ENCODE measurements around the gene LPCAT1. TPM values are rescaled to one million over a fixed set of nuclear protein-coding genes. Genes with fewer than 3 reads are reported as not detected.

LPCAT1 gene
- total RNA-seq, 1 donor from 2014 or later: 25.3 TPM

- no peak for DNase-seq (ENCODE audit: low read depth)
- H3K36me3 ChIP-seq (ENCODE audit: control insufficient read depth, insufficient read depth, low read length): no peaks in the 10 kb centered on the region
- no peak for FAIRE-seq
These were observed 93.5 kb downstream of the LPCAT1 start for GRCh38 chr5:1430121-1430795.

DNA sequence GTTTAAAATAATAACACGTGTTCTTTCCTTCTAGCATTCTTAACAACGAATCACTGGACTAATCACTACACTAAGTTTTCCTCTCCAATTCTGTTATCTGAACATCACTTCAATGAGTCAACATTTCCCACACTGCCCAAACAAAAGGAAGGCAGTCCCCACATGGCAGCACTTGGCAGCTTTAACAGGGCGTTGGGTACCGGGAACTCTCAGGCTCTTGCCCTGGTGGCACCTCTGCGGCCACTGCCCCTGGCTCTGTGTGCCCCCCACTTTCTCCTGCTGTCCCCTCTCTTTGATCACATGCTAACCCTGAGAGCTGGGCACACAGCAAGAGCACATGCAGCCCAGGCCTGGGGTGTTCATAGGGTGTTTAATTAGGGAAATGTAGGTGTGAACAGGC, 94.3 kb downstream of the LPCAT1 start:
- TF ChIP-seq, protein P1, sequence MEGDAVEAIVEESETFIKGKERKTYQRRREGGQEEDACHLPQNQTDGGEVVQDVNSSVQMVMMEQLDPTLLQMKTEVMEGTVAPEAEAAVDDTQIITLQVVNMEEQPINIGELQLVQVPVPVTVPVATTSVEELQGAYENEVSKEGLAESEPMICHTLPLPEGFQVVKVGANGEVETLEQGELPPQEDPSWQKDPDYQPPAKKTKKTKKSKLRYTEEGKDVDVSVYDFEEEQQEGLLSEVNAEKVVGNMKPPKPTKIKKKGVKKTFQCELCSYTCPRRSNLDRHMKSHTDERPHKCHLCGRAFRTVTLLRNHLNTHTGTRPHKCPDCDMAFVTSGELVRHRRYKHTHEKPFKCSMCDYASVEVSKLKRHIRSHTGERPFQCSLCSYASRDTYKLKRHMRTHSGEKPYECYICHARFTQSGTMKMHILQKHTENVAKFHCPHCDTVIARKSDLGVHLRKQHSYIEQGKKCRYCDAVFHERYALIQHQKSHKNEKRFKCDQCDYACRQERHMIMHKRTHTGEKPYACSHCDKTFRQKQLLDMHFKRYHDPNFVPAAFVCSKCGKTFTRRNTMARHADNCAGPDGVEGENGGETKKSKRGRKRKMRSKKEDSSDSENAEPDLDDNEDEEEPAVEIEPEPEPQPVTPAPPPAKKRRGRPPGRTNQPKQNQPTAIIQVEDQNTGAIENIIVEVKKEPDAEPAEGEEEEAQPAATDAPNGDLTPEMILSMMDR (IDR thresholded peaks at IDR 0.05; ENCODE audit: insufficient read depth, low read length, severe bottlenecking): no peak
- Histone ChIP-seq H3K4me3 (ENCODE audit: low read depth, low read length) (no peak overlapping the region), H3K36me3 (ENCODE audit: control insufficient read depth, insufficient read depth, low read length) (no peaks in the 10 kb centered on the region), H3K27me3 (ENCODE audit: control insufficient read depth, insufficient read depth, low read length) (no peaks in the 10 kb centered on the region)
- DNase-seq (ENCODE audit: low read depth) (no peak), FAIRE-seq (no peak)

More at GRCh38 chr5:1430121-1430795, 93.5 kb downstream of the LPCAT1 start:
- no peaks in the 10 kb centered on the region for H3K27me3 ChIP-seq (ENCODE audit: control insufficient read depth, insufficient read depth, low read length)
- TF ChIP-seq, protein P1 (IDR thresholded peaks at IDR 0.05; ENCODE audit: insufficient read depth, low read length, severe bottlenecking): no peak
- no peak overlapping the region for H3K4me3 ChIP-seq (ENCODE audit: low read depth, low read length)

DNA sequence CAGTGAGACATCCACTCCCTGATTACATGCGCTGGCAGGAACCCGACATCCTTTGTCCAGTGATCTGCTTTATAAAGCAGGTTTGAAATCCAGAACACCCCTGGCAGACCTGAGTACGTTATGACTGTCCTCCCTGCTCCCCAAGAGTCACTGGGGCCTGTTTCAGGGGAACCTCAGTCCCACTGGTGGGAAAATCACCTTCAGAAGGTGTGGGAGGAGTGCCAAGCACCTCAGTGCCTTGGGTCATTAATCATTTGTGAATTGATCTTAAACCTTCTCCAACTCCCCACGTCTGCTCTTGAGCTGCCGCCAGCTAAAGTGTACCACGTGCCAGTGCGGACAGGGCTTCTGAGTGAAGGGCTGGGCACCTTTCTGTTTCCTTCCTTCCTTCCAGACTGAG, 94.7 kb downstream of the LPCAT1 start:
- H3K36me3 ChIP-seq (ENCODE audit: control insufficient read depth, insufficient read depth, low read length): no peaks in the 10 kb centered on the region
- DNase-seq (ENCODE audit: low read depth) (no peak), FAIRE-seq (no peak)
- no peak overlapping the region for H3K4me3 ChIP-seq (ENCODE audit: low read depth, low read length)
- TF ChIP-seq, protein P1 (IDR thresholded peaks at IDR 0.05; ENCODE audit: insufficient read depth, low read length, severe bottlenecking): no peak
- H3K27me3 ChIP-seq (ENCODE audit: control insufficient read depth, insufficient read depth, low read length): no peaks in the 10 kb centered on the region

DNA sequence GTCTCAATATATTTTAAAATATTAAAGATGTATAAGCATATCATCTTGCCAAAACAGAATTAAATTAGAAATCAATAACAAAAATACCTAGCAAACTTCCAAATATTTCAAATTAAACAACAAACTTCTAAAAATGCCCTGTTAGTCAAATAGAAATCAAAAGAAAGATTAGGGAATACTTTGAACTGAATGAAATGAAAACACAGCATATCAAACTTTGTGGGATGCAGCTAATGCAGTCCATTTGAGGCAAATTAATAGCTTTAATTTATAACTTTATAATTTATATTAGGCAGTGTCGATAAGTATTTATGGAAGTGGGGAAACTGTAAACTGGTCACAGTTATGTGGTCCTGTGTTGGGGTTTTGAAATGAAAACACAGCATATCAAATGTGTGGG, 95.7 kb downstream of the LPCAT1 start:
- H3K4me3 ChIP-seq (ENCODE audit: low read depth, low read length): no peak overlapping the region
- TF ChIP-seq, protein P1 (IDR thresholded peaks at IDR 0.05; ENCODE audit: insufficient read depth, low read length, severe bottlenecking): no peak
- H3K36me3 ChIP-seq (ENCODE audit: control insufficient read depth, insufficient read depth, low read length): no peaks in the 10 kb centered on the region
- FAIRE-seq (no peak), DNase-seq (ENCODE audit: low read depth) (no peak)
- no peaks in the 10 kb centered on the region for H3K27me3 ChIP-seq (ENCODE audit: control insufficient read depth, insufficient read depth, low read length)

- FAIRE-seq: no peak
- no peaks in the 10 kb centered on the region for H3K27me3 ChIP-seq (ENCODE audit: control insufficient read depth, insufficient read depth, low read length)
- TF ChIP-seq, protein P1 (IDR thresholded peaks at IDR 0.05; ENCODE audit: insufficient read depth, low read length, severe bottlenecking): no peak
- no peak overlapping the region for H3K4me3 ChIP-seq (ENCODE audit: low read depth, low read length)
- DNase-seq (ENCODE audit: low read depth): no peak
- no peaks in the 10 kb centered on the region for H3K36me3 ChIP-seq (ENCODE audit: control insufficient read depth, insufficient read depth, low read length)
These were observed 99.0 kb downstream of the LPCAT1 start for GRCh38 chr5:1424716-1425115.

Measured in bronchial epithelial cell (primary cell).